ENCODE measurements around the gene NHLRC2.

GRCh38 chr10:113897693-113898618, 43.5 kb downstream of the NHLRC2 start:
- TF ChIP-seq TAF1 (IDR thresholded peaks at IDR 0.05; ENCODE audit: low read depth) (no peak), CTCF (IDR thresholded peaks at IDR 0.05; ENCODE audit: poor library complexity, severe bottlenecking) (no peak), MXI1 (conservative IDR thresholded peaks at IDR 0.05; ENCODE audit: poor library complexity, severe bottlenecking) (no peak), EP300 (conservative IDR thresholded peaks at IDR 0.05; ENCODE audit: poor library complexity, severe bottlenecking) (no peak)

All from neural cell (in vitro differentiated cells).